Central memory CD4-positive, alpha-beta T cell (primary cell): ENCODE measurements around the gene MRTFA.
"Not testable (repeated sequence)": the region's sequence is repeated elsewhere in the genome, so short reads cannot be mapped to it uniquely, and the experiment has no call there.

ENCODE experiments used
- DNase-seq: peaks from one replicate; pipeline ENCODE4 v3.0.0; 2022

MRTFA gene

GRCh38 chr22:40594346-40594745, 42.2 kb downstream of the MRTFA start:
- DNase-seq, result no peak

GRCh38 chr22:40593460-40594273, 42.9 kb downstream of the MRTFA start:
- no peak for DNase-seq

DNA sequence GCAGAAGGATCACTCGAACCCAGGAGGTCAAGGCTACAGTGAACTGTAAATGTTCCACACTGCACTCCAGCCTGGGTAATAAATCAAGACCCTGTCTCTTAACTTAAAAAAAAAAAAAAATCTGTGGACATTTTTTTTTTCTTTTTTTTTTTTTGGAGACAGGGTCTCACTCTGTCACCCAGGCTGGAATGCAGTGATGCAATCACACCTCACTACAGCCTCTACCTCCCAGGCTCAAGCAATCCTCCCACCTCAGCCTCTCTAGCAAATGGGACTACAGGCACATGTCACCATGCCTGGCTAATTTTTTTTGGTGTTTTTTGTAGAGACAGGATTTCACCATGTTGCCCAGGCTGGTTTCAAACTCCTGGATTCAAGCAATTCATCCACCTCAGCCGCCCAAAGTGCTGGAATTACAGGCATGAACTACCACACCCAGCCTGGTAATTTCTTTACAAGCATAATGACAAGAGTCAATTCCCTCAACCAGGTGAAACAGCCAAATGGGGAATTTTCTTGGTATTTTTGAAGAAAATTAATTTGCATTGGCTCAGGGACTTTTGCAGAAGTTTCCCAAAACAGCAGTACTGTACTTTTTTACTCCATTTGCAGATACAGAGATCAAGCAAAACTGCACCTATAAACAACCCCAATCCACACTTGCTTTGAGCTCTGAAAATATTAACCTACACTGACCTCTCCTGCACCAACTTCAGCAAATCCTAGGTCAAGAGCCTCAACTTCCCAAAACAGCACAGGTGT, 44.0 kb downstream of the MRTFA start:
- DNase-seq, result no peak

GRCh38 chr22:40588726-40589125, 47.8 kb downstream of the MRTFA start:
- no peak for DNase-seq

DNA sequence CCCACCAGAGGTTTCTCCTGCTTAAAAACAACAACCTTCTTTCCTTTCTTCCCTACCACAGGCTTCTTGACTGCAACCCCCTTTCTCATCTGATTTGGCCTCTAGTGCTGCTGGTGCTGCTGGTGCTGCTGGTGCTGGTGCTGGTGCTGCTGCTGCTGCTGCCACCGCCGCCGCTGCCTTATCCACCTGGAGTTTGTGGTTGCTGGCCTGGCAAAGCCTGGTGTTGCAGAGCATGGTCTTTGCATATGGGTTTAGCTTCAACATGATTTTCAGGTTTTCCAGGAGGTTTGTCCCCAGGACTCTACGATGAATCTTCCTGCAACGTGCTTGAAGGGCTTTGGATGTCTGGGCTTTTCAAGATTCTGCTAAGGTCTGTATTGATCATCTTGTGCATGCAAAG, 49.7 kb downstream of the MRTFA start:
- DNase-seq, result no peak

DNA sequence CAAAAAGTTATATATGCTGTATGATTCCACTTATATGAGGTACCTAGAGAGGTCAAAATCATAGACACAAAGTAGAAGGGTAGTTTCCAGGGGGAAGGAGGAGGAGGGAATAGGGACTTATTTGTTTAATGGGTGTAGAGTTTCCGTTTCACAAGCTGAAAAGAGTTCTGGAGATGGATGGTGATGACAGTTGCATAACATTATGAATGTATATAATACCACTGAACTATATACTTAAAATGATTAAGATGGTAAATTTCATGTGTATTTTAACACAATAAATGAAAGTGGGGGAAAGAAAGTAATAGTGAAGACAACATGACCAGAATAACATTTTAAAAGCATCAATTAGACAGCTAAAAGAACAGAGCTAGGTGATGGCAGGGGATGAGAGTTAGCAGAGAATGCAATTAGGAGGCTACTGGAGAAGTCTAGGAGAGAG, 51.2 kb downstream of the MRTFA start:
- DNase-seq, result no peak

DNA sequence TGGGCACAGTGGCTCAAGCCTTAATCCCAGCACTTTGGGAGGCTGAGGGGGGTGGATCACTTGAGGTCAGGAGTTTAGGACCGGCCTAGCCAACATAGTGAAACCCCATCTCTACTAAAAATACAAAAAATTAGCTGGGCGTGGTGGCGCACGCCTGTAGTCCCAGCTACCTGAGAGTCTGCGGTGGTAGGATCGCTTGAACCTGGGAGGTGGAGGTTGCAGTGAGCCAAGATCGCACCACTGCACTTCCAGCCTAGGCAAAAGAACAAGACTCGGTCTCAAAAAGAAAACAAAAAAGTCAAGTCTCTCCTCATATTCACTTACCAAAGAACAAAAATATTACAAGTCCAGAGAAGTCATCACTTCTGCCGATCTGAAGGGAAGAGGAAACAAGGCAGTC, 51.8 kb downstream of the MRTFA start:
- not testable (repeated sequence) for DNase-seq

GRCh38 chr22:40583053-40583741, 53.3 kb downstream of the MRTFA start:
- no peak for DNase-seq

- DNase-seq, result no peak
Observed at GRCh38 chr22:40582063-40582462, 54.5 kb downstream of the MRTFA start.

GRCh38 chr22:40580631-40581030, 55.9 kb downstream of the MRTFA start:
- DNase-seq, result no peak

DNA sequence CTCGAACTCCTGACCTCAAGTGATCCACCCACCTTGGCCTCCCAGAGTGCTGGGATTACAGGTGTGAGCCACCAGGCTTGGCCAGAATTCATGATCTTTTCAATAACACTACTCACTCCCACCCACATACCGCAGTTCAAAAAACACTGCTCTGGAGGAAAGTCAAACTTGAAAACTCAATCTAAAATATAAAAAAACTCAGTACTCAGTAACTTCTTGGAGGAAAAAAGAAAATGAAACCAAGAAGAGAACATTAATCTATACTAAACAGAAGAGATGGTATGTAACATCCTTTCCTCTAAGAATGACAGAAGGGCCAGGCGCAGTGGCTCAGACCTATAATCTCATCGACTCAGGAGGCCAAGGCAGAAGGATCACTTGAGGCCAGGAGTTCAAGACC, 58.3 kb downstream of the MRTFA start:
- no peak for DNase-seq

GRCh38 chr22:40572976-40573375, 63.5 kb downstream of the MRTFA start:
- no peak for DNase-seq

DNA sequence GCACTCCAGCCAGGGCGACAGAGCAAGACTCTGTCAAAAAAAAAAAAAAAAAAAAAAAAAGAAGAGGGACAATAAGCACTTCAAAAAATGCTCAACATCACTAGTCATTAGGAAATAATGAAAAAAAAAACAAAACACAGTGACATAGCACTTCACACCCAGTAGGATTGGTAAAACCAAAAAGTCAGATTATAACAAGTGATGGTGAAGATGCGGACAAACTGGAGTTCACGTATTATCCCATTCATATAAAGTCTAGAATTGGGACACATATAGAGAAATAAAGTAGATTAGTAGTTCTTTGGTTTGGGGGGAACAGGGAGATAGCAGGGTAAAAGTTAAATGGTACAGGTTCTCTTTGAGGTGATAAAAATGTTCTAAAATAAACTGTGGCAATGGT, 64.6 kb downstream of the MRTFA start:
- DNase-seq, result no peak

DNA sequence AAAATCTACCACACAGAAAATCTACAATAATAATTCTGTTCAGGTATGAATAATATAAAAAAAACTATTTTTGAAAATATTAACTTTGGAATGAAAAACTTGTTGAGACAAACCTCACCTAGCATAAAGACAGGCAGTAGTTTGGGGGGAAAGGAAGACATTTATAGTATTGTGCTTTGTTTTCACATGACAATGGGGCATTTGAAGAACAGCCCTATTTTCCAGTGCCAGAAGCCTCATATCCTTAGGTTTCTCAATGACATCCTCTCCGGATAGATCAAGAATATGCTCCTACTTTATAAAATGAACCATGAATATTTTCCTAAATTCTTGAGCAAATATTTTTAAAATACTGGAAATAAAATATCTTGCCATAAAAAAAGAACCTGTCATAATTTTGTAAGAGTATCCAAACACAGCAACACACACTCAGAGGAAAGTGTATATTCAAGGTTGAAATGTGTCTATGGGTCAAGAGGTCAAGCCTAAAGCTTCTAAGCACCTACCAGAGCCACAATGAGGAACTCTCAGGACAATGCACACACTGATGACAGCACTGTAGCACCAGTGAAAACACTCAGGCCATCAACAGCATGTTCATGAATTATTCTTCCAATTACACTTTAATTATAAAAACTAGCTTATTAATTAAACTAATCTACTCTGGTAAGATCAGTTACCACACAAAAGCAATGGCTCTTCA, 68.7 kb downstream of the MRTFA start:
- DNase-seq, result no peak

- DNase-seq, result no peak
Observed at GRCh38 chr22:40567106-40567505, 69.4 kb downstream of the MRTFA start.

- no peak for DNase-seq
Observed at GRCh38 chr22:40560994-40561515, 75.5 kb downstream of the MRTFA start.

DNA sequence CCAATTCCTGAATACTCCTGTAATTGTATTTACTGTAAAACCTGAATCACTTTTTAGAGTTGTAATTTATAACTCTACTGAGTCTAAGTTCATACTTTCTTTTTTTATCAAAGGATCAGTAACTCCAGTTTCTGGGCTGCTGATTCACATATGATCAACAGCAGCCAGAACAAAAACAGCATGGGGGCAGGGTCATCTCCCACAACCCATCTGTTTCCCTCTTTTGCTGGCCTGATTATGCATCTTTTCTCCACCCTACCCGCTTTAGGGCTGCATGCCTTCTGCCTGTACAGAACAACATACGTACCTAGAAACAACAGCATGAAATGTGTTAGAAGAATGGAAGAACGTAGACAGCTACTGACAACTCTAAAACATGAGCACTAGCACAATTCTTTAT, 76.0 kb downstream of the MRTFA start:
- no peak for DNase-seq

GRCh38 chr22:40557972-40558371, 78.5 kb downstream of the MRTFA start:
- DNase-seq, result no peak

DNA sequence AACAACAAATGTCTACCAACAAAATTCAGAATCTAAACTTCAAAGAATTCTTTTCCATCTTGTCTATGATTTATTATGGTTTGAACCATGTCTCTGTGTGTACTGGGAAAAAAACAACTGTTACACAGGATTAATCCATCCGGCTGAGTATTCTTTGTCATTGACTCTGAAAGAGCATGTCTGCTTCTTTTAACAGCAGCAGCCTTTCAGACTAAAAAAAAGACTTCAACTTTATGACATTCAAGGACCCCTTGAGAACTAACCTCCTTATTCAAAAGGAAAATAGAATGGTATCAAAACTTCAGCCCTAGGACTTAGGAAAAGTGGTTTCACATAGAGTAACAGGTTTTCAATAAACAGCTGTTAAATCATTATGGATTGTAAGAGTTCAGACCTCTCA, 79.9 kb downstream of the MRTFA start:
- DNase-seq, result no peak

DNA sequence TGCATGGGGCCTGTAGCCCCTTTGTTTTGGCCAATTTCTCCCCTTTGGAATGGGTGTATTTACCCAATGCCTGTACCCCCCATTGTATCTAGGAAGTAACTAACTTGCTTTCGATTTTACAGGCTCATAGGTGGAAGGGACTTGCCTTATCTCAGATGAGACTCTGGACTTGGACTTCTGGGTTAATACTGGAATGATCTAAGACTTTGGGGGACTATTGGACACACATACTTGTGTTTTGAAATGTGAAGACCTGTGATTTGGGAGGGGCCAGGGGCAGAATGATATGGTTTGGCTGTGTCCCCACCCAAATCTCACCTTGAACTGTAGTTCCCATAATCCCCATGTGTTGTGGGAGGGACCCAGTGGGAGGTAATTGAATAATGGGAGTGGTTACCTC, 82.5 kb downstream of the MRTFA start:
- not testable (repeated sequence) for DNase-seq

DNA sequence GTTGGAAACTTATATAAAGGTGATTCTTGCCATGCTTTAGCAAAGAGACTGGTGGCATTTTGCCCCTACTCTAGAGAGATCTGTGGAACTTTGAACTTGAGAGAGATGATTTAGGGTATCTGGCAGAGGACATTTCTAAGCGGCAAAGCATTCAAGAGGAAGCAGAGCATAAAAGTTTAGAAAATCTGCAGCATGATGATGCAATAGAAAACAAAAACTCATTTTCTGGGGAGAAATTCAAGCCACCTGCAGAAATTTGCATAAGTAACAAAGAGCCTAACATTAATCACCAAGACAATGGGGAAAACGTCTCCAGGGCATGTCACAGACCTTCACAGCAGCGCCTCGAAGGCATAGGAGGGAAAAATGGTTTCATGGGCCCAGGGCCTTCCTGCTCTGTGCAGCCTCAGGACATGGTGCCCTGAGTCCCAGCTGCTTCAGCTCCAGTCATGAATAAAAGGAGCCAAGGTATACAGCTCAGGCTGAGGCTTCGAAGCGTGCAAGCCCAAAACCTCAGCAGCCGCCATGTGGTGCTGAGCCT, 83.4 kb downstream of the MRTFA start:
- no peak for DNase-seq

GRCh38 chr22:40552070-40552469, 84.4 kb downstream of the MRTFA start:
- no peak for DNase-seq
